Non-pigmented ciliary epithelial cell (primary cell): ENCODE data around the gene TRIP12.
"Not testable (repeated sequence)": the region's sequence is repeated elsewhere in the genome, so short reads cannot be mapped to it uniquely, and the experiment has no call there.

Experiments used
- DNase-seq: peaks from one replicate; pipeline ENCODE4 v3.0.0-alpha.2; 2010; ENCODE audit warnings: low read depth

Gene TRIP12

GRCh38 chr2:229768235-229768634 lies 153.6 kb downstream of the TRIP12 start:
- no peak for DNase-seq

- no peak for DNase-seq
These were observed 156.1 kb downstream of the TRIP12 start for GRCh38 chr2:229765721-229766120.

DNA sequence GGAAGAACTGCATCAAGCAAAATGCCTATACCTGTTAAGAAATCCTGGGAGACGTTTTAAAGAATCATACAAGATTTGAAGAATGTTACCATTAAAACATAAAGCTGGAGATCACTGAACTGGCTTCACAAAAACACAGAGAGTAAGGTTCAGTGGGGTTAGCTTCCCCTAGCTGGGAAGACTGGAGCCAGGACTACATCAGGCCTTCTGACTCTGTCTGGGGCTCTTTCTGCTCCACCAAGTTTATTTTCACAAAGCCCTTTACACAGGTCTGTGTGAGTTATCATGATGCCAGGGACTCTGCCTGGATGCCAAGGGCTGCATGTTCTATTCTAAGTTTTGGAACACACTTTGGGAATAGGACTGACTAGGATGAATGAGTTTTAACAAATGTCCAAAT lies 160.1 kb downstream of the TRIP12 start:
- DNase-seq = no peak

- DNase-seq = not testable (repeated sequence)
These were observed 164.3 kb downstream of the TRIP12 start for GRCh38 chr2:229757462-229757861.

- DNase-seq = no peak
These were observed 168.7 kb downstream of the TRIP12 start for GRCh38 chr2:229752970-229753729.

DNA sequence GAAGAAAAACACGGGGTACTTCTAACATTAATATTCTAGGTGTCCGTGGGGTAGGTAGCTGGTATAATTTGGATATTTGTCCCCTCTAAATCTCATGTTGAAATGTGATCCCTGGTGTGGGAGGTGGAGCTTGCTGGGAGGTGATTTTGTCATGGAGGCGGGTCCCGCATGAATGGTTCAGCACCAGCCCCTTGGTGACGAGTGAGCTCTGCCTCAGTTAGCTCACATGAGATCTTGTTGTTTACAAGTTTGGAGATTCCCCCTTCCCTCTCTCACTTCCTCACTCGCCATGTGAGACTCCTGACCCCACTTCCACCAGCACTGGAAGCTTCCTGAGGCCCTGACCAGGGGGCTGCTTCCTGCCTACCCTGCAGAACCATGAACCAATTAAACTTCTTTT lies 172.0 kb downstream of the TRIP12 start:
- no peak for DNase-seq

GRCh38 chr2:229748950-229749349 lies 172.9 kb downstream of the TRIP12 start:
- DNase-seq = no peak

DNA sequence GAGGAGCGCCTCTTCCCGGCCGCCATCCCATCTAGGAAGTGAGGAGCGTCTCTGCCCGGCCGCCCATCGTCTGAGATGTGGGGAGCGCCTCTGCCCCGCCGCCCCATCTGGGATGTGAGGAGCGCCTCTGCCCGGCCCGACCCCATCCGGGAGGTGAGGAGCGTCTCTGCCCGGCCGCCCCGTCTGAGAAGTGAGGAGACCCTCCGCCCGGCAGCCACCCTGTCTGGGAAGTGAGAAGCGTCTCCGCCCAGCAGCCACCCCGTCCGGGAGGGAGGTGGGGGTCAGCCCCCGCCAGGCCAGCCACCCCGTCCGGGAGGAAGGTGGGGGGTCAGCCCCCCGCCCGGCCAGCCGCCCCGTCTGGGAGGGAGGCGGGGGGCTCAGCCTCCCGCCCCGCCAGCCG lies 179.1 kb downstream of the TRIP12 start:
- DNase-seq = not testable (repeated sequence)

DNA sequence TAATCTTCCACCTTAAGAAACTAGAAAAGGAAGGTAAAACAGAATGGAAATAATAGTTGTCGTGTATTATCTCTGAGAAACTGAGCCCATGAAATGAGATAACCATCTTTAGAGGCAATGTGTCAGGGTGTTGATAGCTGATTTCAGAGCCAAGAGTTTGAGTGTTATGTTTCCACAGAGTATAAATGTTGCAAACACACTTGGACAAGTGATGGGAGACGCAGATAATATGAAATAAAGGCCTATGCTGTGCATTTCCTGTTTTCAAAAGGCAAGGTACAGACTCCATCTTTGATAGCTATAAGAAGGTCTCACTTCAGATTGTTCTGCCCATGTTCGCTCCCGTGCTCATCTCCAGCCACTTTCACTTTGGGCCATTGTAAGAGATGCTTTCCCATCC lies 181.5 kb downstream of the TRIP12 start:
- DNase-seq = no peak

DNA sequence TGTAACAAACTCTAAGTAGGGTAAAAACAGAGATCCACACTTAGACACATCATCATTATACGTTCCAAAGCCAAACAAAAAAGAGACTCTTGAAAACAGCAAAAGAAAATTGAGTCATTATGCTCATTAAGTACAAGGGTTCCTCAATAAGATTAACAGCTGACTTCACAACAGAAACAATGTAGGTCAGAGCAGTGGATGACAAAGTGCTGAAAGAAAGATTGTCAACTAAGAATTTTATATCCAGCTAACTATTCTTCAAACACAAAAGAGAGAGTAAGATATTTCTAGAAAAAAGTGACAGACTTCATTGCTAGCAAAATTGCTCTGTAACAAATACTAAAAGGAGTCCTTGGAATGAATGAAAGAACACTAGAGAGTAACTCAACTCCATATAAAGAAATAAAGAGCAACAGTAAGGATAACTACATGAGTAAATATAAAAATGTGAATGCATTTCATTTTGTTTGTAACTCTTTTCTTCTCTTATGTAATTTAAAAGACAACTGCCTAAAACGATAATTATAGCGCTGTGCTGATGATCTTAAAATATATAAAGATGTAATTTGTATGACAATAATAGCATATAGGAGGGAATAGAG lies 183.7 kb downstream of the TRIP12 start:
- DNase-seq = no peak

- no peak for DNase-seq
These were observed 187.4 kb downstream of the TRIP12 start for GRCh38 chr2:229734410-229734809.

- no peak for DNase-seq
These were observed 188.1 kb downstream of the TRIP12 start for GRCh38 chr2:229733611-229734245.

GRCh38 chr2:229732897-229733296 lies 188.9 kb downstream of the TRIP12 start:
- DNase-seq = no peak

DNA sequence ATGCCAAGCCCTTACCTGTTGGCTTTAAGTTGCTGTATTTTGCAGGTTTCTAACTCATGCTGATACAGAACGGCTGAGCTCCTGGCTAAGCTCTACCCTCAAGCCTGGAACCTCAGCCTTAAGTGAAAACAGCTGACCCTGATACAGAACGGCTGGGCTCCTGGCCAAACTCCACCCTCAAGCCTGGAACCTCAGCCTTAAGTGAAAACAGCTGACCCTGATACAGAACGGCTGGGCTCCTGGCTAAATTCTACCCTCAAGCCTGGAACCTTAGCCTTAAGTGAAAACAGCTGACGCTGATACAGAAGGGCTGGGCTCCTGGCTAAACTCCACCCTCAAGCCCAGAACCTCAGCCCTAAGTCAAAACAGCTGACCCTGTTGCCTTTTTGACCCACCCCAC lies 189.9 kb downstream of the TRIP12 start:
- DNase-seq = no peak

DNA sequence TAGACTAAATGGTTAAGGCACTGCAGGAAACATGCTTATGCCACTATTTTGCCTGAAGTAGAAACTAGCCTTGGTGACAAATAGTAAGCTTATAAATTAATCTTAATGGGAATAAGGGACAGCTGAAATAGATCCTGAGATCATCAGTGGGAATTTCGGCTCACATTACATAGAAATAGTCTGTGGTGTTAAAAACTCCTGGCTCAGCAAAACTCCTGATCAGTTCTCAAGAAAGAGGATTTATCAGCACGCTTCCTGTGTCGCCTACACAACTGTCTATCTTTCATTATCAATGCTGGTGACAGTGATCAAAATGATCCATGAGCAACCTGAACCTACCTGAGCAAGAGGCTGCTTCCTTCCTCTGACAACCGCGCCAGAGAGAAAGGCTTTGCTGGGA lies 190.4 kb downstream of the TRIP12 start:
- no peak for DNase-seq

DNA sequence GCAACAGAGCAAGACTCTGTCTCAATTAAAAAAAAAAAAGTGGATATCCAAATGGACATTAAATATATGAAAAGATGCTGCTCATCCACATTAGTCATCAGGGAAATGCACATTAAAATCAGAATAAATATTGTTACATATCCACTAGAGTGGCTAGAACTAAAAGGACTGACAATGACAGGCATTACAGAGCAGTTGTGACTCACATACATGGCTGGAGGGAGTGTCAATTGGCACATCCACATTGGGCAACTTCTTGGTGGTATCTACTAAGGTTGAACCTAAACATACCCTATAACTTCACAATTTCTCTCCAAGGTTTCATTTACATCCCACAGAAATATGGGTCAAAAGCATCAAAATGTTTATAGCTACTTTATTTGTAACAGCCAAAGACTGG lies 193.4 kb downstream of the TRIP12 start:
- DNase-seq = no peak

- DNase-seq = no peak
These were observed 195.2 kb downstream of the TRIP12 start for GRCh38 chr2:229726643-229727042.

DNA sequence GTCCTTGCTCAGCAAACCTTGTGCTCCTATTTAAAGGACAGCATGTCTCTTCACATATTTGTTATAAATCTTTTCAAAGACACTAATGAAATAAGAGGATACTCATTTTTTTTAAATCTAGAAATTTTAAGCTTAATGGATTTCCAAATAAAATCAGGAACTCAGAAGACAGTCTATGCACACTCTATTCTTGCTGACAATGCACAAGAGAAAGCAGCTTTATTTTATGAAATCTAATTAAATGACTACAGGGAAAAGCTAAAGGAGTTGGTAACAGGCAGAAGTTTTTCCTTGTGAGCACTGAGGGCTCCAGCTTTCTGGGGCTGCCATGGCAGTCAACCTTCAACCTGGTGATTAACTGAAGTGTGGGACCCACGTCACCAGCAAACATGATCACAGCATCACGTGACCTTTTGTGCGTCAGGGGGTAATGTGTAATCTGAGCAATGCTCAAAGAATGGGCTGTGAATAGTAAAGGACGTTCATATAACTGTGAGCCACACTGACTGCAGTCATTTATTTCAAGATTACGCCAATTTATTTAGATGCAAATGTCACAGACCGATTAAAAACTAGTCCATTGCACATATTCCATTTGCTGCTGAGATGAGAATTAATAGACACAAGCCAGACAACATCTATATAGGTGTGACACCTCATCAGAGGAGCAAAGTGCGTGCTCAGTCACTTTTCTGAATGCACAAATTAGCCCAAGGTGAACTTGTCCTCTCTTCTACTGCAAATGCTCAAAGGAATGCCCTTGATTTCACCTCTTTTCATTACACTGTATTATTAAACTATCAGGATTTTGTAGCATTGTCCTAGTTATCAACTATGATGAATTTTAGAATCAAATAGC lies 195.9 kb downstream of the TRIP12 start:
- peak; percentile 72 for DNase-seq

DNA sequence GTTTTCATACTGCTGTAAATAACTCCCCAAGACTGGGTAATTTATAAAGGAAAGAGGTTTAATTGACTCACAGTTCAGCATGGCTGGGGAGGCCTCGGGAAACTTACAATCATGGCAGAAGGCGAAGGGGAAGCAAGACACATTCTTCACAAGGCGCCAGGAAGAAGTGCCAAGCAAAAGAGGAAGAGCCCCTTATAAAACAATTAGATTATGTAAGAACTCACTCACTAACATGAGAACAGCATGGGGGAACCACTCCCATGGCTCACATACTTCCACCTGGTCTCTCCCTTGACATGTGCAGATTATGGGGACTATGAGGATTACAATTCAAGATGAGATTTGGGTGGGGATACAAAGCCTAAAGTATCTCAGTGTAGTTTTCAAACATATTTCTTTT lies 198.6 kb downstream of the TRIP12 start:
- DNase-seq = not testable (repeated sequence)

GRCh38 chr2:229719926-229720647 lies 201.7 kb downstream of the TRIP12 start:
- no peak for DNase-seq

DNA sequence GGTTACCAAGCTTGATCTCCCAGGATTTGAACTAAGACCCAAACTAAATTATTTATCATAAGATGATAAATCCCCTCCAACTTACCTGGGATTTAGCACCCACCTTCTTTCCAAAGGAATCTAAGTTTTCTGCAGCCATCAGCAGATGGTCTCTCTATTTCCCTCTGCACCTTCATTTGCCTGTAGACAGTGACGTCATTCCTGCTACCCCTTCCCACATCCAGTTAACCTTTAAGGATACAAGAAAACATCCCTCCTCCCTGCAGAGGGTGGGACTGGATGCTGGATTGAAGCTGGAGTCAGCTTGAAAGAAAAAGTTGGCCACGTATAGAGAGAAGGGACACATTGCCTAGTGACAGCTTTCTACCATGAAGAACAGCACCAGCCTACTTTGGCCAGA lies 203.8 kb downstream of the TRIP12 start:
- no peak for DNase-seq
